Activated T-helper 9 cell treated with anti-CD3 and anti-CD28 coated beads, Interleukin-2, amount 50 U/mL, for 16 hours (primary cell): ENCODE data around the gene PLA2G4D.
"Not testable (repeated sequence)": the region's sequence is repeated elsewhere in the genome, so short reads cannot be mapped to it uniquely, and the experiment has no call there.

Experiments
- DNase-seq: peaks from one replicate; pipeline ENCODE4 v3.0.0-alpha.2; 2020; ENCODE audit warnings: low read depth

The PLA2G4D gene

GRCh38 chr15:42128476-42128875 is 34.1 kb upstream of the PLA2G4D start:
- no peak for DNase-seq

GRCh38 chr15:42123546-42123945 is 29.2 kb upstream of the PLA2G4D start:
- DNase-seq: no peak

GRCh38 chr15:42121682-42122081 is 27.3 kb upstream of the PLA2G4D start:
- DNase-seq: no peak

GRCh38 chr15:42121021-42121420 is 26.7 kb upstream of the PLA2G4D start:
- DNase-seq: no peak

- DNase-seq: no peak
Measured at GRCh38 chr15:42120285-42120684, 25.9 kb upstream of the PLA2G4D start.

- DNase-seq: no peak
Measured at GRCh38 chr15:42119446-42119760, 25.0 kb upstream of the PLA2G4D start.

GRCh38 chr15:42118650-42119445 is 24.5 kb upstream of the PLA2G4D start:
- DNase-seq: no peak

GRCh38 chr15:42111924-42112323 is 17.6 kb upstream of the PLA2G4D start:
- no peak for DNase-seq

- DNase-seq: no peak
Measured at GRCh38 chr15:42110367-42110766, 16.0 kb upstream of the PLA2G4D start.

GRCh38 chr15:42108806-42109205 is 14.4 kb upstream of the PLA2G4D start:
- no peak for DNase-seq

- no peak for DNase-seq
Measured at GRCh38 chr15:42108189-42108588, 13.8 kb upstream of the PLA2G4D start.

- peak; percentile 9 for DNase-seq
Measured at GRCh38 chr15:42107473-42107872, 13.1 kb upstream of the PLA2G4D start.

- DNase-seq: no peak
Measured at GRCh38 chr15:42106288-42106687, 11.9 kb upstream of the PLA2G4D start.

- DNase-seq: no peak
Measured at GRCh38 chr15:42104095-42104891, 9.9 kb upstream of the PLA2G4D start.

- no peak for DNase-seq
Measured at GRCh38 chr15:42102646-42103235, 8.4 kb upstream of the PLA2G4D start.

GRCh38 chr15:42101861-42102260 is 7.5 kb upstream of the PLA2G4D start:
- DNase-seq: no peak

- no peak for DNase-seq
Measured at GRCh38 chr15:42100021-42100800, 5.8 kb upstream of the PLA2G4D start.

GRCh38 chr15:42097018-42097417 is 2.7 kb upstream of the PLA2G4D start:
- no peak for DNase-seq

GRCh38 chr15:42093966-42094365 is 396 bp downstream of the PLA2G4D start:
- no peak for DNase-seq

GRCh38 chr15:42092398-42093318 is 1.7 kb downstream of the PLA2G4D start:
- DNase-seq: no peak

GRCh38 chr15:42091753-42092397 is 2.5 kb downstream of the PLA2G4D start:
- not testable (repeated sequence) for DNase-seq
